NCI-H1417 (cell line): ENCODE results near the gene MUS81.
A peak's percentile ranks its signal among the peaks of the same experiment; 100 is the strongest.
"Not testable (repeated sequence)": the region's sequence is repeated elsewhere in the genome, so short reads cannot be mapped to it uniquely, and the experiment has no call there.

Experiments
- DNase-seq, 3 experiments: peaks; one replicate each; lab custom pipeline; 2025; lab: John Stamatoyannopoulos, UW

MUS81 gene

DNA sequence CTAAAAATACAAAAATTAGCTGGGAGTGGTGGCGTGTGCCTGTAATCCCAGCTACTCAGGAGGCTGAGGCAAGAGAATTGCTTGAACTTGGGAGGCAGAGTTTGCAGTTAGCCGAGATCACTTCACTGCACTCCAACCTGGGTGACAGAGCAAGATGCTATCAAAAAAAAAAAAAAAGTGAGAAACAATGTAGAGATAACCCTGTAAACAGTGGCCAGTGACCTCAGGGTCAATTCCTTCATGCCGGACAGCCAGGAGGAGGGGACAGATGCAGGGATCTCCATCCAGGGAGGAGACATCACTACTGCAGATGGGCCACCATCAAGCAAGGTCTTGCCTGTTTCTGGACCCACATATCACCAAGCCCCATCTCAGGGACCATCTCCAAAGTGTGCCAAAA, 12.5 kb upstream of the MUS81 start:
- no peak for DNase-seq

GRCh38 chr11:65848693-65849092, 11.5 kb upstream of the MUS81 start:
- DNase-seq = not testable (repeated sequence)

GRCh38 chr11:65849366-65849765, 10.9 kb upstream of the MUS81 start:
- DNase-seq = no peak

DNA sequence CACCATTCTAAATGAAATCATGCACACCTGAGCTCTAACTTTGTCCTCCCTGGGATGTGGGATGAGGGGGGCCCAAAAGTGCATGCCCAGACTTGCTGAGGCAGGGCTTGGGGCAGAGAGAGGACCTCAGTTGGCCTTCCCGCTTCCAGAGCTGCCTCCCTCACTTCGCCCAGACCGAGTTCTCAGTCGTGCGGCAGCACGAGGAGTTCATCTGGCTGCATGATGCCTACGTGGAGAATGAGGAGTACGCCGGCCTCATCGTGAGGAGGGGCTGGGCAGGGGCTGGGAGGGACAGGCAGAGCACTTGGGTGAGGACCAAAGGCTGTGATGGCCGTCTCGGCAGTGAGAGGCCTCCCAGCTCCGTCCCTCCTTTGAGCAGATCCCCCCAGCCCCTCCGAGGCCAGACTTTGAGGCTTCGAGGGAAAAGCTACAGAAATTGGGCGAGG, 10.4 kb upstream of the MUS81 start:
- no peak for DNase-seq

- no peak for DNase-seq
Measured at GRCh38 chr11:65850217-65851082, 9.8 kb upstream of the MUS81 start.

GRCh38 chr11:65851083-65851579, 9.1 kb upstream of the MUS81 start:
- peak in 1 of 3 experiments; percentile 27 for DNase-seq

GRCh38 chr11:65851811-65852507, 8.3 kb upstream of the MUS81 start:
- no peak for DNase-seq

GRCh38 chr11:65852508-65853245, 7.6 kb upstream of the MUS81 start:
- no peak for DNase-seq

DNA sequence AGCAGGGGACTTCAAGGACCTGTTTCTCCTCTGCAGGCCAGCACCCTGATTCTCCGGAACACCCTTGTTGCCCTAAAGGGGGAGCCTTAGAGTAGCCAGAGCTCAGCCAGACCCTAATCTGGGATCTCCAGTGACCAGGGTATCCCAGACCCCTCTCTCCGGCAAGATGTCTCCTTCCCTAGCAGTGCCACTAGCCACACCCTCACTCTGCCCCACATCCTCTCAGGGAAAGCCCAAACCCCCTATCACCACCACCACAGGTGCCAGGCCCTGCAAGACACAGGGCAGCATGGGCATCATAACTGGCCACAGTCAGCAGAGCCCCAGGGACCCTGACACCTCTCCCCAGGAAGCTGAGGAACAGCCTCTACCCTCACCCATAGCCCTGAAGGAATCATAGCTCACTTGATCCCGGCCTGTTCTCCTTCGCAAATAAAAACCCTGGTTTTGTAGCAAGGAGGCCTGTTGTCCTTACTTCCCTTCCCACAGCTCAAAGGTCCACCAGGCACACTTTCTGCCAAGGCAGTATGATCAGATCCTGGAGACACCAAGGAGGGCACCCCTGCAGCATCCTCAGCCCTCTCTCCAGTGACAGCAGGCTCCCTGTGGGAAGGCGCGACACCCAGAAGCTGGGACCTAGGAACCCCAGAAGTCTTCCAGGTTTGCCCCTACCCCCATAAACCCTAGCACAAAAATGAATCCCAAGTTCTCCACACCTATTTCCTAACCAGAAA, 6.8 kb upstream of the MUS81 start:
- DNase-seq = no peak

DNA sequence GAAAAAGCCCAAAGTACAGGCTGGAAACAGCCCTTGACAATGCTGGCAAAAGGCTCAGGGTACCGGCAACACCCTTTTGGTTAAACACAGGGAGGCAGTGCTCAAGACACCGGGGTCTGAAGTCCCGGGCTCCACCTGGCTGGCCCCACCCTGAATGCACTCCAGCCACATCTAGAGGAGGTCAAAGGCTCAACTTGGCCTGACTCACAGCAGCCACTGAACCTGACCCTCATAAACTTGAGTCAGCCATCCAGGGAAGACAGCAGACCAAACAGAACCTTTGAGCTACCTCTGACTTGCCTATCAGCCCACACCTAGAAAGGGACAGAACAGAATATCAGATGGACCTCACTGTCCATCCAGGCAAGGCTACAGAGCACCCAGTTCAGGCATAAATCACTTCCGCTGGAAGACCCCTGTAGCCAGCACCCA, 6.1 kb upstream of the MUS81 start:
- no peak for DNase-seq

DNA sequence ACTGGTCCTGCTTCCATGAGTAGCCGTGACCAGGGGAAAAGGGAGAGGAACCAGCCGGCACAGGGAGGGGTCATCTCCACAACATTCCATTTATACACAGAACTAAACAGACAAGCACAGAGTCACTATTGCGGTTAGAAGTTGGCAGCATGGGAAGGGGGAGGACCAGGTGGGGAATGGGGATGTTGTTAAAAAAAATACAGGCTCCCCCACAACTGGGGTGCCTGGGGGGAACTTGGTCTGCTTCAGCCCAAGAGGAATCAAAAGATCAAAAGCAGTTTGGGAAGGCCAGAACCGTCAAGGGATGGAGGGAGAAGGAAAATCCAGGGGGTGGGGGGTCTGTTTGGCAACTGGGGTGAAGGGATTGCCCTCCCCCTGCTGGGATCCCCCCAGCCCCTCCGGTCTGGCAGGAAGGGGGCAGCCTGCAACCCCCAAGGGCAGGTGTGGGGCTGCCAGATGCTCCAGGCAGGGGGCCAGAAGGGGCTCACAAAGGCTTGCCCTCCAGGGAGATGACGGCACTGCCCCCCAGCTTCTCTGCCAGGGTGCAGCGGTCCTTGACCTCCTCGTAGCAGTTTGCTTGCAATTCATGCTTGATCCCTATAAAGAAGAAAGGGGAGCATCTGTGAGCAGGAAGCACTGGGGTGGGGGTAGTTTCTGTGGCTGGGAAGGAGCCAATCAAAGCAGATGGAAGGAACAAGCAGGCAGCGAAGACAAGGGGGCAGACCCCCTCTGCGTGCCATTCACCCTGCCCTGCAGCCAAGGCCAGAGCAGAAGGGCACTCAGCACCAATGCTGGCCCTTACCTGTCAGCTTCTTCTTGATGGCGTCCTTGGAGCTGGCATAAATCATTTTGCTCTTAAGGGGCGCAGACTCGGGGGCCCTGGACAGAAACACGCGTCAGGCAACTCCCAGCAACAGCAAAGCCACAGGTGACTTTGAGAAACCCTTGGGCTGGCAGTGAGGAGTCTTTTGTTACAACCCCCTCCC, 5.1 kb upstream of the MUS81 start:
- DNase-seq = no peak

DNA sequence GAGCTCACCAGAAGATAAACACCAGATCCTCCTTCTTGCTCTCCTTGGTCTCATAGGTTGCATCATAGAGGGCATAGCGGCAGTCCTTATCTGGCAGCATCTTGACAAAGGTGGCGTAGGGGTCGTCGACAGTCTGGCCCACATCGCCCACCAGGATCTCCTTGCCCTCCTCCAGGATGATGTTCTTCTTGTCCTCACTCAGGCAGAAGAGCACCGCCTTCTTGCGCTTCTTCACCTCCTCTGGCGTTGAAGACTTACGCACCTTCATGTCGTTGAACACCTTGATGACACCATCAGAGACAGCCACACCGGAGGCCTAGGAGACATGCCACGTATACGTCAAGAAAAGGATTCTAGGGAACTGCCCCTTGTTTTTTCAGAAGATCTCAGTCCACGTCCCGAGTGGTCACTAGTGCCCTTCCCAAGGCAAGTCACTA, 4.3 kb upstream of the MUS81 start:
- peak in 1 of 3 experiments; percentile 36 for DNase-seq

GRCh38 chr11:65856689-65857499, 3.3 kb upstream of the MUS81 start:
- peak; percentile 46 to 78 (median 72) for DNase-seq

DNA sequence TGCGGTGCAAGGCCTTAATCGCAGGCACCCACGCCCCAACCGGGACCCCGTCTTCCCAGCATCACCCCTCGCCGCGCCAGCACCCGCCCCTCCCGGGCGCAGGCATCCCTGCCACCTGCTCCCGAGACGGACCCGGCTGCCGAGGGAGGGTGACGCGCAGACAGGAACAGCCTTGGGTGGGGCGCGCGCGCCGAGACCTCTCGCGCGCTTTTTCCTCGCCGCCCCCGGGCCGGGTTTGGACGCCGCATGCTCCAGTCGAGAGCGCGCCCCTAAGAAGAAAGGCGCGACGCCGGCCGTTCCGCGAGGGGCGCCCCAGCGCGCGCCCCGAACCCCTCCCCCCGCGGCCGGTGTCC, 2.8 kb upstream of the MUS81 start:
- peak; percentile 58 to 93 (median 88) for DNase-seq

GRCh38 chr11:65857853-65858680, 2.2 kb upstream of the MUS81 start, which contains the start of gene CFL1:
Gene CFL1 (minus strand): TSS chr11:65858180. CDS start chr11:65858099, 81 bp downstream.
- peak; percentile 96 to 99 (median 99) for DNase-seq

GRCh38 chr11:65858681-65859087, 1.5 kb upstream of the MUS81 start:
- DNase-seq = no peak

- peak; percentile 96 to 99 (median 98) for DNase-seq
Measured at GRCh38 chr11:65859095-65859811, 980 bp upstream of the MUS81 start.

DNA sequence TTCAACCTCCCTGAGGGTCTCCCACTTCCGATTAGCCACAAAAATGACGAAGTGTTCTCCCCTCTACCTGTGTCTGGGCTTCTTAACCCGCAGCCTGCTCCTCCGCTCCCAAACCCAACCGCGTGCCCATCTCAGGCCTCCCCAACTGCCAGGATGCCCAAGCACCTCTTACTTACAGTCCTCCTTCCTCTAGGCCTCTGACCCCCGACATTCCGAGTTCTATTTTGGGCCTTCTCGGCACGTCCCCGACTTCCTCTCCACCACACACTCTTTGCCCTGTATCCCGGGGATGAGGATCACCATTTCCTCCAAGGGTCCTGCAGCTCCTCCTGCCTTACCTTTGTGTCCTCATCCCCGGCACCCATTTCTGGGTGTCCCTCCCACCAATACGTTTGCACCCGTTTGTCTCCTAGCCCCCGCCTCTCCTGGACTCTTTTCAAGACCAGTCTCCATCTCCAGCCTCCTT, 388 bp upstream of the MUS81 start:
- DNase-seq = no peak
